H54 (cell line): ENCODE data around the gene ZNF521.

Experiments used
- DNase-seq: peaks from one replicate; pipeline ENCODE4 v3.0.0; 2011; ENCODE audit warnings: low spot score, mixed read lengths; ENCODE audit not compliant: insufficient read length
- FAIRE-seq: peaks from 3 replicates; lab custom pipeline; 2011; peaks lifted over from hg19 to GRCh38; lab: Jason Lieb, UNC
- POLR2A ChIP-seq: IDR thresholded peaks from 2 replicates; pipeline ENCODE4 v1.6.1; 2011; ENCODE audit warnings: low read depth, mild to moderate bottlenecking, low read length

The ZNF521 gene

GRCh38 chr18:25289001-25289631, 62.9 kb downstream of the ZNF521 start:
- TF ChIP-seq POLR2A: no peak
- FAIRE-seq (no peak), DNase-seq (no peak)

DNA sequence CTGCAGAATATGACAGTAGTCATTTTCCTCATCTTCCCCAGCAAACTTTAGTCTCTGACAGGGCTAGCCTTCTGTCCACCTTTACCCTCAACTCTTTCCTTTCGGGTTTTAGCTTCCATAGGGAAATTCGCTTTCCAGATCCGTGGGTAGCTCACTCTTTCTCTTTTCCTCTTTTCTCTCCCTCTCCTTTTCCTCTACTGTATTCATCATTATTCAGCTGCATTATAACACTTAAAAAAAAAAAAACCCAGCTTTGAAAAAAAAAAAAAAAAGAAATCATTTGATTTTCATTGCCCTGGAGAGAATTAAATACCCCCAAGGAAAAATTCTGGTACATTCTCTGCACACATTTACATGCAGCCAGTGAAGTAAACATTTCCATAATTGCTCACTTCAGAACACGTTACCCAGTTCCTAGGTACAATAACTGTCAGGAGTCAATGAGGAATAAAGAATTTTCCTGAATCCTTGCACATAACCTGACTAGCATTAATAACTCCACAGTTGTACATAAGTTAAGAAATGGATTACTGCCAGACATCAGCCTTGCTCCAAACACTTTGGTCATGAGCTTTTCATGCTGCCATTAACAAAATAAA, 63.5 kb downstream of the ZNF521 start:
- DNase-seq (no peak), FAIRE-seq (no peak)
- TF ChIP-seq POLR2A: no peak

DNA sequence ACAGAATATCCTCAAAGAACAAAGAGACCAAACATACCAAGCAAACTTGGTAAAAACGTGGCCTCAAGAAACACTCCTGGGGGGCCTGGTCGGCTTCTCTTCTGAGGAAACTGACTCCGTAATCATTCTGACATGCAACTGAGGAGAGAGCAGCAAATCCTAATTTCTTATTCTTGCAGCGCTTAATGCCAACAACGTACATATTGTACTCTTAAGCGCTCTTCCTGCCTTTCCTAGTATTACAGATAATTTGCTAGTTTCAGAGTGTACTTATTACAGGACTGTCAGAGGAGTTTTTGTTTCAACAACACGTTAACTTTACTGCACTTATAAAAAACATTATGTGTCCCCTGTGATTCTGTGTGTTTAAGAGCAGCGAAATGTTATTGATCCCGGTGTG, 64.9 kb downstream of the ZNF521 start:
- DNase-seq (no peak), FAIRE-seq (no peak)
- TF ChIP-seq POLR2A: no peak

GRCh38 chr18:25284861-25285550, 67.0 kb downstream of the ZNF521 start:
- no peak for DNase-seq

GRCh38 chr18:25284281-25284680, 67.7 kb downstream of the ZNF521 start:
- FAIRE-seq: no peak
- TF ChIP-seq POLR2A: no peak
- no peak for DNase-seq

More at GRCh38 chr18:25284861-25285550, 67.0 kb downstream of the ZNF521 start:
- no peak for TF ChIP-seq POLR2A
- FAIRE-seq: no peak

- no peak for DNase-seq
- no peak for TF ChIP-seq POLR2A
- FAIRE-seq: no peak
Observed at GRCh38 chr18:25283781-25284180, 68.2 kb downstream of the ZNF521 start.

DNA sequence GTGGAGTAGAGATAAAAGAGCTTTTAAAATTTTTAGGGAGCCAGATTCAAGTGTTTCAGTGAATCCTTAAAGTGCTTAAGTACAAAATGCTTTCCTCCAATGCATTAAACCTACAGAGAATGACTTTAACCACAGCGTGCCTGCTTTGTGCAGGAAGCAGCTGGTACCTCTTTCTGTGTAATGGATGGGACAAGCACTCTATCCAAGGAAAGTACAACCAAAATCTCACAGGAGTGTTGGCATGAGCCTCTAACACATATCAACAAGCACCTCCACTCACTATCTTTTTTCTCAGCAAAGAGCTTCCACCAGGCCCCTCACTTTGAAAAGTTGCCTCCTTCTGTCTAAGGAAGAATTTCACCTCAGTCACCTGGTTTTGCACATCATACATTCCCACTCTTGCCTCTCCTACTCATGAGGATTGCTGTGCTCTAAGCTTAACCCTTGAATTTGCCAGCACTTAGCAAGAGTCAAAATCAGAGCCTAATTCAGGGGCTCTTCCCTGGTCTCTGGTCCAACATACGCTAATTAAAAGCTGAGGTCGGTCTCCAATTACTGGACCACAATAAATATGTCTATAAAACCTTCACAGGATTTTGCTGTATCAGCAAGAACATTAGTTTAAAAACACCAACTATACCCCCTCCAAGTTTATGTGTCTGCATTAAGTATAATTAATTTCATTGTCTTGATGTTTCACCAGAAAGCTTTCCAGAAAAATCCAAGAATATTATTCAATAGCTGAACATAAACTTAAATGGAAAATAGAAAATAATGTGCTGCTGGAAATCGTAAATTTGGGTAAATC, 68.9 kb downstream of the ZNF521 start:
- TF ChIP-seq POLR2A: no peak
- no peak for FAIRE-seq
- DNase-seq: no peak

- TF ChIP-seq POLR2A: no peak
- DNase-seq: no peak
- no peak for FAIRE-seq
Observed at GRCh38 chr18:25282282-25282681, 69.7 kb downstream of the ZNF521 start.

- FAIRE-seq: no peak
- TF ChIP-seq POLR2A: no peak
- DNase-seq: no peak
Observed at GRCh38 chr18:25281556-25281955, 70.4 kb downstream of the ZNF521 start.

DNA sequence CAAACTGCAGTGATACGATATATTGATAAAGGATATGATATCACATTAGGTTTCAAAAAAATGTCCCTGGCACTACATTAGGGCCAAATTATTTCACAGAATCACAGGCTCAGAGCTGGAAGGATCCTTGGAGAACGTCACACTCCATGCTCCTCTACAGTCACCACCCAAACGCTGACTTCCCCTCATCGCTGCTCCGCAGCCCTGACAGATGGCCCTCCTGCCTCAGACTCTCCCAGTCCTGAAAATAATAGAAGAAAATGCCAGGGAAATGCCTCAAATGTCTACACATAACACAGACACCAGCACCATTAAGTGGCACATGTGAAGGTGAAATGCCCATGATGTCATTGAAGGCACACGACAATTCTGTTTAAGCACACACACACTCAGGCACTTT, 72.0 kb downstream of the ZNF521 start:
- no peak for DNase-seq
- TF ChIP-seq POLR2A: no peak
- no peak for FAIRE-seq

GRCh38 chr18:25279556-25279955, 72.4 kb downstream of the ZNF521 start:
- FAIRE-seq (no peak), DNase-seq (no peak)
- no peak for TF ChIP-seq POLR2A

DNA sequence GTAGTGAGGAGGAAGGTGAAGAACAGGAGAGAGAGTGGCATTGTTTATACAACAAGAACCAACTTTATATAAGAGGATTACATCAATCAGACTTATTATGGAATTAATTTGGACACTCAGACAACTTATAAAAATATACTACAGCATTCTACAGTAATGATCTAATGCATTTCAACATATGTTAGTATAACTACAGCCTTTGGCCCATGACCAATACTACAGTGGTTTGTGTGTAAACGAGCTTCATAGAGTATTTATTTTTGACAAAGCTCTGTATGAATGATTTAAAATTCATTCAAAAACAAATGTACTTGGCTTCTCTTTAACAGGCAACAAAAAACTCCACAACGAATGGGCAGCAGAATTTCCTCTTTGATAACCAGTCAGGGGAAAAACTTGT, 72.8 kb downstream of the ZNF521 start:
- FAIRE-seq: no peak
- TF ChIP-seq POLR2A: no peak
- no peak for DNase-seq

- TF ChIP-seq POLR2A: no peak
- no peak for FAIRE-seq
- DNase-seq: no peak
Observed at GRCh38 chr18:25278394-25278793, 73.6 kb downstream of the ZNF521 start.
